H9 (cell line): ENCODE measurements around the gene DENND1A. TPM values are rescaled to one million over a fixed set of nuclear protein-coding genes. Genes with fewer than 3 reads are reported as not detected.
"Not testable (repeated sequence)": the region's sequence is repeated elsewhere in the genome, so short reads cannot be mapped to it uniquely, and the experiment has no call there.

ENCODE experiments used
- DNase-seq: peaks from one replicate; pipeline ENCODE4 v3.0.0-alpha.2; 2017
- H2AFZ ChIP-seq: one replicate; pipeline ENCODE4 v1.6.1; 2013; ENCODE audit warnings: mild to moderate bottlenecking, low read length, control low read depth, moderate library complexity
- H2AK5ac ChIP-seq: 2 replicates; pipeline ENCODE4 v1.6.1; 2013; ENCODE audit warnings: low read length, control low read depth, mixed read lengths; ENCODE audit not compliant: insufficient read length
- H2BK120ac ChIP-seq: one replicate; pipeline ENCODE4 v1.6.1; 2013; ENCODE audit warnings: low read depth, mild to moderate bottlenecking, low read length, control low read depth, inconsistent platforms; ENCODE audit not compliant: poor library complexity, severe bottlenecking
- H2BK12ac ChIP-seq: 2 replicates; pipeline ENCODE4 v1.6.1; 2013; ENCODE audit warnings: low read length, control low read depth, mixed read lengths, low read depth; ENCODE audit not compliant: insufficient read length
- H2BK15ac ChIP-seq: 2 replicates; pipeline ENCODE4 v1.6.1; 2013; ENCODE audit warnings: low read depth, low read length, control low read depth
- H2BK20ac ChIP-seq: one replicate; pipeline ENCODE4 v1.6.1; 2013; ENCODE audit warnings: low read depth, mild to moderate bottlenecking, low read length, control low read depth, inconsistent platforms; ENCODE audit not compliant: poor library complexity, severe bottlenecking
- H2BK5ac ChIP-seq: 2 replicates; pipeline ENCODE4 v1.6.1; 2013; ENCODE audit warnings: low read length, control low read depth, mixed read lengths; ENCODE audit not compliant: insufficient read length
- H3K14ac ChIP-seq: 2 replicates; pipeline ENCODE4 v1.6.1; 2013; ENCODE audit warnings: low read length, control low read depth; ENCODE audit not compliant: insufficient read depth
- H3K18ac ChIP-seq: 2 replicates; pipeline ENCODE4 v1.6.1; 2013; ENCODE audit warnings: low read depth, mild to moderate bottlenecking, mixed read lengths, low read length, control low read depth; ENCODE audit not compliant: insufficient read length
- H3K23ac ChIP-seq: 2 replicates; pipeline ENCODE4 v1.6.1; 2013; ENCODE audit warnings: low read length, control low read depth, mixed read lengths, low read depth; ENCODE audit not compliant: insufficient read length
- H3K23me2 ChIP-seq: 2 replicates; pipeline ENCODE4 v1.6.1; 2013; ENCODE audit warnings: low read depth, mild to moderate bottlenecking, mixed read lengths, low read length, control low read depth; ENCODE audit not compliant: insufficient read length, poor library complexity, severe bottlenecking
- H3K27ac ChIP-seq: 2 replicates; pipeline ENCODE4 v1.5.1; 2013; ENCODE audit warnings: low read length, control low read depth, mixed read lengths, low read depth; ENCODE audit not compliant: insufficient read length
- H3K27me3 ChIP-seq: 2 replicates; pipeline ENCODE4 v1.6.1; 2013; ENCODE audit warnings: low read length, control low read depth, inconsistent platforms; ENCODE audit not compliant: insufficient read depth
- H3K4ac ChIP-seq: 2 replicates; pipeline ENCODE4 v1.6.1; 2013; ENCODE audit warnings: low read depth, mild to moderate bottlenecking, control low read depth, inconsistent platforms, low read length, moderate library complexity
- H3K4me1 ChIP-seq: 2 replicates; pipeline ENCODE4 v1.6.1; 2013; ENCODE audit warnings: low read length, control low read depth, inconsistent platforms; ENCODE audit not compliant: insufficient read depth
- H3K4me2 ChIP-seq: 2 replicates; pipeline ENCODE4 v1.6.1; 2013; ENCODE audit warnings: low read length, control low read depth, mixed read lengths; ENCODE audit not compliant: insufficient read length, insufficient read depth
- H3K56ac ChIP-seq: 2 replicates; pipeline ENCODE4 v1.6.1; 2013; ENCODE audit warnings: low read depth, mild to moderate bottlenecking, mixed read lengths, low read length, control low read depth; ENCODE audit not compliant: insufficient read length
- H3K79me1 ChIP-seq: 2 replicates; pipeline ENCODE4 v1.6.1; 2013; ENCODE audit warnings: low read depth, mild to moderate bottlenecking, moderate library complexity, low read length, control low read depth, inconsistent platforms; ENCODE audit not compliant: insufficient read depth, poor library complexity, severe bottlenecking
- H3K79me2 ChIP-seq: 2 replicates; pipeline ENCODE4 v1.6.1; 2013; ENCODE audit warnings: low read length, control low read depth, inconsistent platforms; ENCODE audit not compliant: insufficient read depth
- H3K9ac ChIP-seq: 2 replicates; pipeline ENCODE4 v1.6.1; 2013; ENCODE audit warnings: low read length, control low read depth, mixed read lengths; ENCODE audit not compliant: insufficient read length; ENCODE audit errors: extremely low read depth
- H3K9me3 ChIP-seq: one replicate; pipeline ENCODE4 v1.6.1; 2013; ENCODE audit warnings: low read depth, low read length, inconsistent platforms; ENCODE audit not compliant: control insufficient read depth
- H3T11ph ChIP-seq: one replicate; pipeline ENCODE4 v1.6.1; 2013; ENCODE audit warnings: mild to moderate bottlenecking, low read length, control low read depth, inconsistent platforms
- H4K20me1 ChIP-seq: one replicate; pipeline ENCODE4 v1.6.1; 2013; ENCODE audit not compliant: control insufficient read depth, insufficient read length, insufficient read depth
- H4K5ac ChIP-seq: 2 replicates; pipeline ENCODE4 v1.6.1; 2013; ENCODE audit warnings: low read depth, mild to moderate bottlenecking, mixed read lengths, low read length, control low read depth; ENCODE audit not compliant: insufficient read length
- H4K8ac ChIP-seq: replicated peaks from 2 replicates; pipeline ENCODE4 v1.6.1; 2013; ENCODE audit warnings: low read length, control low read depth, mixed read lengths, low read depth; ENCODE audit not compliant: insufficient read length
- H4K91ac ChIP-seq: 2 replicates; pipeline ENCODE4 v1.6.1; 2013; ENCODE audit warnings: low read depth, mild to moderate bottlenecking, moderate library complexity, mixed read lengths, low read length, control low read depth; ENCODE audit not compliant: insufficient read length
- H3K27ac Mint-ChIP-seq, 3 experiments: 2 replicates in 2 of 3; 3 replicates in 1 of 3; pipeline ENCODE4 v1.8.0; 2020 to 2021; ENCODE audit warnings: mixed read lengths in 3 of 3, mild to moderate bottlenecking in 1 of 3, moderate library complexity in 1 of 3
- H3K27me3 Mint-ChIP-seq: 2 replicates; pipeline ENCODE4 v1.8.0; 2021; ENCODE audit warnings: low read depth, mild to moderate bottlenecking, moderate library complexity, mixed read lengths
- H3K36me3 Mint-ChIP-seq, 3 experiments: 2 replicates in 2 of 3; 3 replicates in 1 of 3; pipeline ENCODE4 v1.8.0; 2020 to 2021; ENCODE audit warnings: low read depth in 3 of 3, mixed read lengths in 3 of 3; ENCODE audit not compliant: insufficient read depth in 1 of 3
- H3K4me1 Mint-ChIP-seq, 2 experiments: 2 replicates each; pipeline ENCODE4 v1.8.0; 2020; ENCODE audit warnings: mixed read lengths in 2 of 2
- H3K4me3 Mint-ChIP-seq, 2 experiments: 2 replicates in 1 of 2; 3 replicates in 1 of 2; pipeline ENCODE4 v1.8.0; 2020 to 2021; ENCODE audit warnings: mild to moderate bottlenecking in 2 of 2, mixed read lengths in 2 of 2, moderate library complexity in 1 of 2
- H3K9me3 Mint-ChIP-seq, 2 experiments: 2 replicates in 1 of 2; 3 replicates in 1 of 2; pipeline ENCODE4 v1.8.0; 2020; ENCODE audit warnings: mild to moderate bottlenecking in 2 of 2, mixed read lengths in 2 of 2, moderate library complexity in 1 of 2
- CTCF ChIP-seq: fragments of 200-600 bp; sonication (generic); conservative IDR thresholded peaks from 3 replicates; pipeline ENCODE4 v1.8.0; 2021; ENCODE audit warnings: antibody characterized with exemption, mild to moderate bottlenecking
- WGBS: extraction: QIAGEN DNeasy Blood & Tissue Kit; methylation state at CpG from one replicate; pipeline ENCODE4 v1.1.7; 2013; ENCODE audit warnings: missing lambda C conversion rate, low lambda C conversion rate, mixed read lengths; ENCODE audit not compliant: insufficient read length; ENCODE audit errors: extremely low coverage; 5-methylcytosine and 5-hydroxymethylcytosine counted together
- total RNA-seq: library from RNA; stranded (reverse); gene quantifications from 2 replicates; pipeline ENCODE4 v1.2.1, GENCODE V29; 2021

Gene DENND1A
- total RNA-seq, 1 experiment from 2014 or later, result 20.4 TPM

- no peak overlapping the region for H2BK20ac ChIP-seq
- no peak overlapping the region for H3K4me3 Mint-ChIP-seq
- H4K20me1 ChIP-seq, result no peaks in the 10 kb centered on the region
- no CpG with 5 or more reads among the region's 5 CpGs for WGBS
- H3K23ac ChIP-seq, result no peak overlapping the region
- H3K9ac ChIP-seq, result no peak overlapping the region
- H3K79me2 ChIP-seq, result no peaks in the 10 kb centered on the region
- no peak overlapping the region for H2AFZ ChIP-seq
- H3K27ac Mint-ChIP-seq, result no peak overlapping the region; a peak in 1 of 7 replicates
- peaks cover 12% of the 10 kb centered on the region in 2 experiments for H3K9me3 Mint-ChIP-seq
- no peak overlapping the region for H2AK5ac ChIP-seq
- H3K4me1 Mint-ChIP-seq, result peaks cover 2 to 9% of the 10 kb centered on the region in 2 experiments
- no peak overlapping the region for H2BK5ac ChIP-seq
- TF ChIP-seq CTCF, result no peak
- no peaks in the 10 kb centered on the region for H3K79me1 ChIP-seq
- no peak overlapping the region for H4K5ac ChIP-seq
- no peak for DNase-seq
- no peak overlapping the region for H2BK15ac ChIP-seq
- H2BK12ac ChIP-seq, result no peak overlapping the region
- no peaks in the 10 kb centered on the region for H3K4me1 ChIP-seq
- H3K36me3 Mint-ChIP-seq, result peaks cover 5 to 9% (median 7%) of the 10 kb centered on the region in 3 experiments; a peak in 4 of 7 replicates
- no peak overlapping the region for H3K4ac ChIP-seq
- H4K8ac ChIP-seq, result no peak overlapping the region
- no peak overlapping the region for H3K27ac ChIP-seq
- peaks cover 22% of the 10 kb centered on the region for H3K27me3 Mint-ChIP-seq
- no peaks in the 10 kb centered on the region for H3K23me2 ChIP-seq
- H3T11ph ChIP-seq, result no peak overlapping the region
- no peak overlapping the region for H3K18ac ChIP-seq
- no peaks in the 10 kb centered on the region for H3K9me3 ChIP-seq
- no peak overlapping the region for H3K14ac ChIP-seq
- H3K4me2 ChIP-seq, result no peak overlapping the region
- no peaks in the 10 kb centered on the region for H3K27me3 ChIP-seq
- H2BK120ac ChIP-seq, result no peak overlapping the region
- H3K56ac ChIP-seq, result no peak overlapping the region
- no peak overlapping the region for H4K91ac ChIP-seq
Measured at GRCh38 chr9:123938401-123938800, 8.5 kb upstream of the DENND1A start.

- H3K27me3 Mint-ChIP-seq, result peaks cover 31% of the 10 kb centered on the region
- not testable (repeated sequence) for H3K4me1 ChIP-seq, DNase-seq, H3T11ph ChIP-seq, H3K27ac Mint-ChIP-seq, H3K4me3 Mint-ChIP-seq, H3K79me2 ChIP-seq, H2BK120ac ChIP-seq, H4K20me1 ChIP-seq, H3K36me3 Mint-ChIP-seq, H2BK12ac ChIP-seq, H4K8ac ChIP-seq, H3K23me2 ChIP-seq, H2BK5ac ChIP-seq, H3K9me3 ChIP-seq, H3K4me2 ChIP-seq, H3K9ac ChIP-seq, H3K23ac ChIP-seq, H3K27ac ChIP-seq, H3K18ac ChIP-seq, H2AFZ ChIP-seq, H3K56ac ChIP-seq, H2AK5ac ChIP-seq, H3K4ac ChIP-seq, H2BK15ac ChIP-seq, H3K79me1 ChIP-seq, H2BK20ac ChIP-seq, H3K27me3 ChIP-seq, H3K14ac ChIP-seq, H4K91ac ChIP-seq, H4K5ac ChIP-seq
- H3K4me1 Mint-ChIP-seq, result peaks cover 9 to 10% of the 10 kb centered on the region in 2 experiments
- peaks cover 12% of the 10 kb centered on the region in 2 experiments for H3K9me3 Mint-ChIP-seq
- no CpG with 5 or more reads among the region's 3 CpGs for WGBS
Measured at GRCh38 chr9:123936575-123936974, 6.6 kb upstream of the DENND1A start.
